Stimulated activated CD4-positive, alpha-beta T cell treated with anti-CD3 and anti-CD28 coated beads, Interleukin-12 subunit alpha, Interleukin-12 subunit beta, amount 100 ng/mL, for 48 hours (primary cell): ENCODE results near the gene PDE1C.

ENCODE experiments used
- DNase-seq, 3 donors: peaks; one replicate each; pipeline ENCODE4 v3.0.0-alpha.2; 2020; ENCODE audit warnings: low read depth in 2 of 3, low spot score in 1 of 3

Gene PDE1C

GRCh38 chr7:31899356-31899927, 170.8 kb downstream of the PDE1C start:
- no peak for DNase-seq

GRCh38 chr7:31896925-31897324, 173.3 kb downstream of the PDE1C start:
- DNase-seq, result no peak

- DNase-seq, result no peak
Measured at GRCh38 chr7:31894308-31894707, 175.9 kb downstream of the PDE1C start.

GRCh38 chr7:31893365-31893764, 176.8 kb downstream of the PDE1C start:
- no peak for DNase-seq

- DNase-seq, result no peak
Measured at GRCh38 chr7:31892099-31892829, 177.9 kb downstream of the PDE1C start.

GRCh38 chr7:31890766-31891165, 179.4 kb downstream of the PDE1C start:
- no peak for DNase-seq

- no peak for DNase-seq
Measured at GRCh38 chr7:31890198-31890597, 180.0 kb downstream of the PDE1C start.

- no peak for DNase-seq
Measured at GRCh38 chr7:31887006-31887405, 183.2 kb downstream of the PDE1C start.

GRCh38 chr7:31885171-31885570, 185.0 kb downstream of the PDE1C start:
- no peak for DNase-seq

- no peak for DNase-seq
Measured at GRCh38 chr7:31883761-31884164, 186.4 kb downstream of the PDE1C start.

- DNase-seq, result no peak
Measured at GRCh38 chr7:31882187-31882586, 188.0 kb downstream of the PDE1C start.

- DNase-seq, result no peak
Measured at GRCh38 chr7:31878875-31879274, 191.3 kb downstream of the PDE1C start.

GRCh38 chr7:31875424-31875823, 194.8 kb downstream of the PDE1C start:
- no peak for DNase-seq

- no peak for DNase-seq
Measured at GRCh38 chr7:31874631-31875386, 195.4 kb downstream of the PDE1C start.

- no peak for DNase-seq
Measured at GRCh38 chr7:31873816-31874597, 196.2 kb downstream of the PDE1C start.

GRCh38 chr7:31872545-31873370, 197.4 kb downstream of the PDE1C start:
- DNase-seq, result no peak

- DNase-seq, result no peak
Measured at GRCh38 chr7:31864646-31865045, 205.6 kb downstream of the PDE1C start.

- no peak for DNase-seq
Measured at GRCh38 chr7:31860925-31861324, 209.3 kb downstream of the PDE1C start.

GRCh38 chr7:31858055-31858454, 212.2 kb downstream of the PDE1C start:
- no peak for DNase-seq

- DNase-seq, result no peak
Measured at GRCh38 chr7:31857172-31857571, 213.0 kb downstream of the PDE1C start.

- no peak for DNase-seq
Measured at GRCh38 chr7:31856337-31856736, 213.9 kb downstream of the PDE1C start.
